ENCODE results near the gene CPXM2.

CPXM2 gene

DNA sequence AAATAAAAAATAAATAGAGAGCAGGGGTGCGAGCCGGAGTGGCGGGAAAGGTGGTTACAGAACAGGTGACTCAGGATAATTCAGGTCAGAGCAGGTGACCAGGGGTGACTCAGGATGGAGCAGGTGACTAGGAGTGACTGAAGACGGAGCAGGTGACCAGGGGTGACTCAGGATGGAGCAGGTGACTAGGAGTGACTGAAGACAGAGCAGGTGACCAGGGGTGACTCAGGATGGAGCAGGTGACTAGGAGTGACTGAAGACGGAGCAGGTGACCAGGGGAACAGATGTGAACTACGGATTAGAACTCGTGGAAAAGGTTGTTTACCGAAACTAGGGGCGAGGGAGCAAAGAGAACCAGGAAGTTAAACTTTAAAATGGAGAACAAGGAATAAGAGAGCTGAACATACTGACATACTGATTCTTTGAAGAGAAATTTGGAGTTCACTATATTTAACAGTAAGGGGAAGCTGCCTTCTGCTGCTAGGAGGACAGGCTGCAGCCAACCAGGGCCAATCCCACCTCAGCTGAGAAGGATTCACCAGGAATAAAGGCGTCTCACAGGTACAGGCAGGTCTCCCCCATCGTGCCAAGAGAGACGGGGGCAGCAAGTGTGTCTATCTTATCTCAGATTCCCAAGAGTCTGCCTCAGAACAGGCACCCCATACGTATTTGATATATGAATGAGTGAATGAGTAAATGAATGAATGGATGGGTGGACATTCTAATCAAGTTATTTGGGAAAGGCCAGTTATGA is 101.3 kb downstream of the CPXM2 start:
- Histone ChIP-seq H3K27me3 (ENCODE audit: control insufficient read depth, insufficient read depth, low read length, poor library complexity, severe bottlenecking) (no peaks in the 10 kb centered on the region), H3K36me3 (ENCODE audit: control insufficient read depth, insufficient read depth, low read length) (no peaks in the 10 kb centered on the region), H3K9me3 (ENCODE audit: control insufficient read depth, low read length) (no peaks in the 10 kb centered on the region), H3K4me3 (ENCODE audit: insufficient read depth, low read depth, low read length) (no peak overlapping the region), H3K4me1 (ENCODE audit: control insufficient read depth, insufficient read depth, low read length) (no peaks in the 10 kb centered on the region), H3K27ac (ENCODE audit: insufficient read depth, low read depth, low read length, poor library complexity, severe bottlenecking) (no peak overlapping the region)
- WGBS, 2 experiments = 95 to 96% methylated on average over 13 of the region's 13 CpGs

DNA sequence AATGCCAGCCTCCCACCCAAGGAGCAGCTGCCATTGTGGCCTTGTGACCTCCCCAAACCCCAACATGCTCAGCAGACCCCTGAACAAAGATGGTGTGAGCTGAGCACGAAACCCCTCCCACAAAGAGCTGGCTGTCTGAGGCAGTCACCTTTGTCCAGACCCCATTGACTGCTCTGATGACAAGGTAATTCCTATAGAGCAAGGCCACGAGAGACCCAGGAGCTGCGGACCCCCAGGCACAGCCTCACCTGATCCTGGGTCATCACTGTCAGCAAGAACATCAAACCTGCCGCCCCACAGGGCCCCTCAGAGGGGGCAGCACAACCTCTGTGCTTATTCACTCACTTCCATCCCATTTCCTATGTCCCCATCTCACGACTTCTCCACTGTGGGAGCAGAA is 102.6 kb downstream of the CPXM2 start:
- Histone ChIP-seq H3K27me3 (ENCODE audit: control insufficient read depth, insufficient read depth, low read length, poor library complexity, severe bottlenecking) (no peaks in the 10 kb centered on the region), H3K4me1 (ENCODE audit: control insufficient read depth, insufficient read depth, low read length) (no peaks in the 10 kb centered on the region), H3K36me3 (ENCODE audit: control insufficient read depth, insufficient read depth, low read length) (no peaks in the 10 kb centered on the region), H3K4me3 (ENCODE audit: insufficient read depth, low read depth, low read length) (no peak overlapping the region), H3K27ac (ENCODE audit: insufficient read depth, low read depth, low read length, poor library complexity, severe bottlenecking) (no peak overlapping the region), H3K9me3 (ENCODE audit: control insufficient read depth, low read length) (no peaks in the 10 kb centered on the region)
- WGBS, 2 experiments = 90 to 91% methylated on average over 5 of the region's 5 CpGs

DNA sequence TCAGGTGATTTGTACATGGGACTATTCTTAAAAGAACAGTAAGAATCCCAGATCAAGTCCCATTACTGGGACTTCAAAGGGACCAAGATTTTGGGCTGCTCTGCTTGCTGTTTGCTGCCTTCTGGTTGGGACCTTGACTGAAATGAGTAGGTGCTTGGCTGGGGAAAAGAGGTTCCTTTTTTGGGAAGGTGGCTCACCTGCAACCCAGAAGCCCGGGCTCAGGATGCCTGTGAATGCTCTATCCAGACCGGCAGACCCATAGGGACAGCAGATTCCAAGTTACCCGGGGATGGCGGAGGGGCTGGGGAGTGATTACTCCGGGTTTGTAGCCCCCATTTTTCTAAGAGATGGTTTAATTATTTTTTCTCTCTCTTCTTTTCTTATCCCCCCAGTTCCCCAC is 104.0 kb downstream of the CPXM2 start:
- H3K4me3 ChIP-seq (ENCODE audit: insufficient read depth, low read depth, low read length) = no peak overlapping the region
- H3K36me3 ChIP-seq (ENCODE audit: control insufficient read depth, insufficient read depth, low read length) = no peaks in the 10 kb centered on the region
- WGBS, 2 experiments = 87 to 92% methylated on average over 5 of the region's 5 CpGs
- H3K4me1 ChIP-seq (ENCODE audit: control insufficient read depth, insufficient read depth, low read length) = no peaks in the 10 kb centered on the region
- H3K27ac ChIP-seq (ENCODE audit: insufficient read depth, low read depth, low read length, poor library complexity, severe bottlenecking) = no peak overlapping the region
- no peaks in the 10 kb centered on the region for H3K27me3 ChIP-seq (ENCODE audit: control insufficient read depth, insufficient read depth, low read length, poor library complexity, severe bottlenecking)
- no peaks in the 10 kb centered on the region for H3K9me3 ChIP-seq (ENCODE audit: control insufficient read depth, low read length)

DNA sequence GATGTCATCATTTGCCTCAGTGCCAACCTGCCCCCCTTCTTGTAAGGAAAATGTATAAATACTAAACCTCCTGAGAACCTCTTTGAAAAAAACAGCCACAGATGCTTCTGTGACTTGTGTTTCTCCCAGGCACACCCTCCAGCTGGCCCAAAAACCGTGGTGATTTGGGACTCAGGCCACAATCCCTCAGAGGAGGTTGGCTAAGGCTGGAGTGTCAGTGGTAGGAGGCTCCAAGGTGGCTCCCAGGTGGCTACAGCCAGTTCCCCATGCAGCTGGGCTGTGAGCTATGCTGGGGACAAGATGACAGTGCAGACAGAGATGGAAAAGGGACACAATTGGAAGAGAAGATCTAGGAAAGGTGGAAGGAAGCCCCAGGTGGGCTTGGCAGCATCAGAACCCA is 104.7 kb downstream of the CPXM2 start:
- H3K9me3 ChIP-seq (ENCODE audit: control insufficient read depth, low read length) = no peaks in the 10 kb centered on the region
- H3K4me1 ChIP-seq (ENCODE audit: control insufficient read depth, insufficient read depth, low read length) = peaks cover 3% of the 10 kb centered on the region
- no peaks in the 10 kb centered on the region for H3K27me3 ChIP-seq (ENCODE audit: control insufficient read depth, insufficient read depth, low read length, poor library complexity, severe bottlenecking)
- 83 to 88% methylated on average over 1 of the region's 1 CpG for WGBS, 2 experiments
- H3K27ac ChIP-seq (ENCODE audit: insufficient read depth, low read depth, low read length, poor library complexity, severe bottlenecking) = no peak overlapping the region
- H3K4me3 ChIP-seq (ENCODE audit: insufficient read depth, low read depth, low read length) = no peak overlapping the region
- no peaks in the 10 kb centered on the region for H3K36me3 ChIP-seq (ENCODE audit: control insufficient read depth, insufficient read depth, low read length)

DNA sequence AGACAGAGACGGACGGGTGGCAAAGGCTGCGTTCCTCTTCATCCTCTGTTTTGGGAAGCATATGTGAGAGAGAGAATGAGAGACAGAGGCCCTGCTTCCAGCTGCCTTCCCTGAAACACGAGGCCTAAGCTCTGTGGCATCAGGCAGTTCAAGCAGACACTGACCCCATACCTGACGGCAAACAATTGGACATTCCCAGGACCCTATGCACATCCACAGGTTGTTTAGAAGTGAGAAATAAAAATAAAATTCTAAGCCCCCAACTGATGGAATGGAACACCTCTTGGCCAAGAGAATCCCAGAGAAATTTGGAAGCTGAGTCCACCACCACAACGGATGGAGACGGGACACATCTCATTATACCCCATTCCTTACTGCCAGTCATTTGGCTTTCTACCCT is 105.3 kb downstream of the CPXM2 start:
- H3K4me3 ChIP-seq (ENCODE audit: insufficient read depth, low read depth, low read length) = no peak overlapping the region
- H3K27me3 ChIP-seq (ENCODE audit: control insufficient read depth, insufficient read depth, low read length, poor library complexity, severe bottlenecking) = no peaks in the 10 kb centered on the region
- H3K27ac ChIP-seq (ENCODE audit: insufficient read depth, low read depth, low read length, poor library complexity, severe bottlenecking) = no peak overlapping the region
- 93 to 96% methylated on average over 7 of the region's 7 CpGs for WGBS, 2 experiments
- peaks cover 5% of the 10 kb centered on the region for H3K4me1 ChIP-seq (ENCODE audit: control insufficient read depth, insufficient read depth, low read length)
- no peaks in the 10 kb centered on the region for H3K36me3 ChIP-seq (ENCODE audit: control insufficient read depth, insufficient read depth, low read length)
- no peaks in the 10 kb centered on the region for H3K9me3 ChIP-seq (ENCODE audit: control insufficient read depth, low read length)

DNA sequence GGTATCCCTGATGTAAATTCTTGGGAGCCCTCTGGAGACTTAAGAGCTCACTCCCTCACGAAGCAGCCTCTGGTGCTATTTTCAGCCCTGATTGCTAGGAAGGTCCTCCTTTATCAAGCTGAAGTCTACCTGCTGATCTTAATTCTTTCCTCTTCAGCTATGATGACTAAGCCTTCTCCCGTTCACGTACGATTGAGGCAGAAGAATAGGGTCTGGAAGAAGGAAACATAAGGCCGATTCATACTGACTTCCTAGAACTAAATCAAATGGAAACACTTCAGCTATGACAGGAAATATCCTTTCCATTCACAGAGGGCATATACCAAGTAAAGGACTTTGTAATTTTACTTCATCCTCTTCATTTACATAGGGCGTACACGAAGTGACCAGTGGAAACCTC is 107.0 kb downstream of the CPXM2 start:
- 91 to 94% methylated on average over 7 of the region's 7 CpGs for WGBS, 2 experiments

DNA sequence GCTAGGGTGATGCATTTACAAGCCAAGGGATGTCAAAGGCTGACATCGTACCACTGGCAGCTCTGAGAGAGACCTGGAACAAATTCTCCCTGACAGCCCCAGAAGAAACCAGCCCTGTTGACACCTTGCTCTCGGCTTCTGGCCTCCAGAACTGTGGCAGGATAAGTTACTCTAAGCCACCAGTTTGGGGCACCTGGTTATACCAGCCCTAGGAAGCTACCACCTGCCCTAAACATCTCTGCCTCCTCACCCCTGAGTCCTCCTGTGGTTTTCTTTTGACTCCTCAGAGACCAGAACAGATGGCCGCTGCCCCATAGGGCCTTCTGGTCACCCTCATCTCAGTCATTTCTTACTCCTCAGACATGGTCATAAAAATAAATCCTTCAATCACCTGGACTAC is 107.4 kb downstream of the CPXM2 start:
- Histone ChIP-seq H3K27ac (ENCODE audit: insufficient read depth, low read depth, low read length, poor library complexity, severe bottlenecking) (no peak overlapping the region), H3K9me3 (ENCODE audit: control insufficient read depth, low read length) (no peaks in the 10 kb centered on the region), H3K4me3 (ENCODE audit: insufficient read depth, low read depth, low read length) (no peak overlapping the region), H3K36me3 (ENCODE audit: control insufficient read depth, insufficient read depth, low read length) (no peaks in the 10 kb centered on the region), H3K27me3 (ENCODE audit: control insufficient read depth, insufficient read depth, low read length, poor library complexity, severe bottlenecking) (no peaks in the 10 kb centered on the region), H3K4me1 (ENCODE audit: control insufficient read depth, insufficient read depth, low read length) (peaks cover 5% of the 10 kb centered on the region)
- WGBS, 2 experiments = 90 to 92% methylated on average over 3 of the region's 3 CpGs

More for the DNA sequence above, 107.0 kb downstream of the CPXM2 start:
- no peaks in the 10 kb centered on the region for H3K9me3 ChIP-seq (ENCODE audit: control insufficient read depth, low read length)
- H3K4me3 ChIP-seq (ENCODE audit: insufficient read depth, low read depth, low read length) = no peak overlapping the region
- H3K36me3 ChIP-seq (ENCODE audit: control insufficient read depth, insufficient read depth, low read length) = no peaks in the 10 kb centered on the region
- H3K27ac ChIP-seq (ENCODE audit: insufficient read depth, low read depth, low read length, poor library complexity, severe bottlenecking) = no peak overlapping the region
- H3K4me1 ChIP-seq (ENCODE audit: control insufficient read depth, insufficient read depth, low read length) = peaks cover 5% of the 10 kb centered on the region
- no peaks in the 10 kb centered on the region for H3K27me3 ChIP-seq (ENCODE audit: control insufficient read depth, insufficient read depth, low read length, poor library complexity, severe bottlenecking)

DNA sequence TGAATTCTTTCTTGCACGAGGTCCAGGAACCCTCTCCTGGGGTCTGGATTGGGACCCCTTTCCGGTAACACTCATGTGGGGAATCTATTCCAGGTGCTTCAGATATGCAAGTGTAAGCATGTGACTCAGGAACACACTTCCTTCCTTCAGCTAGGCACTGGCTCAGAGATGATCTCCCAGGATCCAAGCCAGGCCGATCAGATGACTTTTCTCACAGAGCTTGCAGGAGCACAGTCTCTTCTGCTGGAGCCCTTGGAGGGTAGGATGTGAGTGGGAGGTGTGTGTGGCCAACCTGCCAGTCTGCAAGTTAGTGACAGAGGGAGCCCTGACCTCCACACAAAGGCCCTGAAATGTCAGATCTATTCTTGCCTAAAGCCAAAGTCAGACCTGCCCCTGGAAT is 108.3 kb downstream of the CPXM2 start:
- Histone ChIP-seq H3K4me3 (ENCODE audit: insufficient read depth, low read depth, low read length) (no peak overlapping the region), H3K36me3 (ENCODE audit: control insufficient read depth, insufficient read depth, low read length) (no peaks in the 10 kb centered on the region), H3K27me3 (ENCODE audit: control insufficient read depth, insufficient read depth, low read length, poor library complexity, severe bottlenecking) (no peaks in the 10 kb centered on the region), H3K9me3 (ENCODE audit: control insufficient read depth, low read length) (no peaks in the 10 kb centered on the region), H3K4me1 (ENCODE audit: control insufficient read depth, insufficient read depth, low read length) (peaks cover 5% of the 10 kb centered on the region), H3K27ac (ENCODE audit: insufficient read depth, low read depth, low read length, poor library complexity, severe bottlenecking) (no peak overlapping the region)
- 83 to 92% methylated on average over 3 of the region's 3 CpGs for WGBS, 2 experiments

DNA sequence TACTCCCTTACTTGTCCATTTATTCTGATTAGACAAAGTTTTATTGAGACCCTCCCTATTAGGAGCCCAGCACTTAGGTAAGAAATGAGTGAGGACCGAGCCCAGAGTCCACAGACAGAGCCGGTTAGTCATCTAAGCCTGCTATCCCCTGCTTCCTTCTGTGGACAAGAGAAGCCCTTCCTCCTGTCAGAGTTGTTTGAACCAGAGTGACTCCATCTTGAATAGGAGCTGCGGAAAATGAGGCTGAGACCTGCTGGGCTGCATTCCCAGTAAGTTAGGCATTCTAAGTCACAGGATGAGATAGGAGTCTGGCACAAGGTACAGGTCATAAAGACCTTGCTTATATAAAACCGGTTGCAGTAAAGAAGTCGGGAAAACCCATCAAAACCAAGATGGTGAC is 109.1 kb downstream of the CPXM2 start:
- H3K27me3 ChIP-seq (ENCODE audit: control insufficient read depth, insufficient read depth, low read length, poor library complexity, severe bottlenecking) = no peaks in the 10 kb centered on the region
- H3K4me1 ChIP-seq (ENCODE audit: control insufficient read depth, insufficient read depth, low read length) = peaks cover 5% of the 10 kb centered on the region
- H3K27ac ChIP-seq (ENCODE audit: insufficient read depth, low read depth, low read length, poor library complexity, severe bottlenecking) = no peak overlapping the region
- no peaks in the 10 kb centered on the region for H3K36me3 ChIP-seq (ENCODE audit: control insufficient read depth, insufficient read depth, low read length)
- H3K9me3 ChIP-seq (ENCODE audit: control insufficient read depth, low read length) = no peaks in the 10 kb centered on the region
- no peak overlapping the region for H3K4me3 ChIP-seq (ENCODE audit: insufficient read depth, low read depth, low read length)
- WGBS, 2 experiments = 81 to 82% methylated on average over 5 of the region's 5 CpGs

DNA sequence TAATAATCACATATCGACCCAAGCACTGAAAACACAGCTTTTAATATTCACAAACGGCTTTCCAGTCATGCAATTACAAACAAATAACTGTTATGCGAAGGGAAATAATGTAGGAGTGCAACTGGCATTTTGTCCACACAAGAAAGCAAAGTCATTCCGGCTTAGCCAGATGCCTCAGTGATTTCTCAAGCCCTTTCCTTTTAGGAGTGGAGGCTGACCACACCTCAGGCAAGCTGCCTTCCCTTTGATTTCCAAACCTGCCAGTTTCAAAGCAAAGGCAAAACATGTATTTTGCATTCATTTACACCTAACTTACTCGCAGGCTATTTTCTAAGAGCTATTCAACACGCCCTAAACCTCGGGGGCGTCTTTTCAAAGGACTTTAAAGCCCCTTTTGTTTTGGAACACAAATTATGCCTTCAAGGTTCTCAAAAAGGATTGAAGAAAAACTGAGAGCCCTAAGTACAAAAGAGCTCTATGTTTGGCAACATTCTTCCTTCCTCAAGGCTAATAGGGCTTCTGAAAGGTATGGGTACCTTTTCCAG is 109.6 kb downstream of the CPXM2 start:
- Histone ChIP-seq H3K27me3 (ENCODE audit: control insufficient read depth, insufficient read depth, low read length, poor library complexity, severe bottlenecking) (no peaks in the 10 kb centered on the region), H3K27ac (ENCODE audit: insufficient read depth, low read depth, low read length, poor library complexity, severe bottlenecking) (no peak overlapping the region)
- 23 to 34% methylated on average over 8 of the region's 8 CpGs for WGBS, 2 experiments

More for the DNA sequence above, 109.6 kb downstream of the CPXM2 start:
- Histone ChIP-seq H3K4me3 (ENCODE audit: insufficient read depth, low read depth, low read length) (no peak overlapping the region), H3K4me1 (ENCODE audit: control insufficient read depth, insufficient read depth, low read length) (peaks cover 5% of the 10 kb centered on the region), H3K9me3 (ENCODE audit: control insufficient read depth, low read length) (no peaks in the 10 kb centered on the region), H3K36me3 (ENCODE audit: control insufficient read depth, insufficient read depth, low read length) (no peaks in the 10 kb centered on the region)
